Measurements from ENCODE around the gene ROR2.
"Not testable (repeated sequence)": the region's sequence is repeated elsewhere in the genome, so short reads cannot be mapped to it uniquely, and the experiment has no call there.

The ROR2 gene

DNA sequence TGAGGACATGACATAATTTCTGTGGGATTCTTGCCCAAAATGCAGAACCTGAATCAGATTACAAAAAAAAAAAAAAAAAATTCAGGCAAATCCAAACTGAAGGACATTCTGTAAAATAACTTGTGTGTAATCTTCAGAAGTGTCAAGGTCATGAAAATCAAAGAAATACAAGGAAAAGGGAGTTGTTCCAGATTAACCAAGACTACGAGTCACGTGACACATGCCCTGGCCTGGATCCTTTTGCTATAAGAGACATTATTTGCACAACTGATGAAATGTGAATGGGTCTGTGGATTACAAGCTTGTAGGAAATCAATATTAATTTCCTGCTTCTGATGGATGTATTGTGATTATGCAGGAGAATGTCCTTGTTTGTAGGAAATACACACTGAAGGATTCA, 309.6 kb downstream of the ROR2 start:
- DNase-seq (ENCODE audit: low read depth, low spot score) = no peak
- POLR2A ChIA-PET = no interaction called here
- no peak overlapping the region for H3K4me3 ChIP-seq (ENCODE audit: low read depth, low read length)
- TF ChIP-seq, protein P1, sequence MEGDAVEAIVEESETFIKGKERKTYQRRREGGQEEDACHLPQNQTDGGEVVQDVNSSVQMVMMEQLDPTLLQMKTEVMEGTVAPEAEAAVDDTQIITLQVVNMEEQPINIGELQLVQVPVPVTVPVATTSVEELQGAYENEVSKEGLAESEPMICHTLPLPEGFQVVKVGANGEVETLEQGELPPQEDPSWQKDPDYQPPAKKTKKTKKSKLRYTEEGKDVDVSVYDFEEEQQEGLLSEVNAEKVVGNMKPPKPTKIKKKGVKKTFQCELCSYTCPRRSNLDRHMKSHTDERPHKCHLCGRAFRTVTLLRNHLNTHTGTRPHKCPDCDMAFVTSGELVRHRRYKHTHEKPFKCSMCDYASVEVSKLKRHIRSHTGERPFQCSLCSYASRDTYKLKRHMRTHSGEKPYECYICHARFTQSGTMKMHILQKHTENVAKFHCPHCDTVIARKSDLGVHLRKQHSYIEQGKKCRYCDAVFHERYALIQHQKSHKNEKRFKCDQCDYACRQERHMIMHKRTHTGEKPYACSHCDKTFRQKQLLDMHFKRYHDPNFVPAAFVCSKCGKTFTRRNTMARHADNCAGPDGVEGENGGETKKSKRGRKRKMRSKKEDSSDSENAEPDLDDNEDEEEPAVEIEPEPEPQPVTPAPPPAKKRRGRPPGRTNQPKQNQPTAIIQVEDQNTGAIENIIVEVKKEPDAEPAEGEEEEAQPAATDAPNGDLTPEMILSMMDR (IDR thresholded peaks at IDR 0.05; ENCODE audit: insufficient read depth, low read length, missing control alignments) = no peak
- CTCF ChIA-PET = interaction anchor here (1.0 kb wide), 1 partner anchor 13 kb away, joined by 4 read pairs; no protein-coding TSS in a partner anchor

DNA sequence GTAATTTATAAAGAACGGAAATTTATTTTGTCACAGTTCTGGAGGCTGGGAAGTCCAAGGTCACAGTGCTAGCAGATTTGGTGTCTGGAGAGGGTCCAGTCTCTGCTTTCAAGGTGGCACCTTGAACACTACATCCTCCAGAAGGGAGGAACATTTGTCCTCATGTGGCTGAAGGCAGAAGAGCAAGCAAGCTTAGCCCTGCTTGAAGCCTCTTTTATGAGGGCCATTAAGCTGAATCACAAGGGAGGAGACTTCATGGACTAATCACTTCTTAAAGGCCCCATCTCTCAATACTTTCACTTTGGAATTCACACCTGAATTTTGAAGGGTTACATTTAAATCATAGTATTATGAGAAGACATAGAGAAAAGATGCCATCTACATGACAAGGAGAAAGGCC, 311.0 kb downstream of the ROR2 start:
- CTCF ChIA-PET = interaction anchor here (1.2 kb wide), 1 partner anchor 15 kb away, joined by 4 read pairs; no protein-coding TSS in a partner anchor
- DNase-seq (ENCODE audit: low read depth, low spot score) = no peak
- H3K4me3 ChIP-seq (ENCODE audit: low read depth, low read length) = no peak overlapping the region
- POLR2A ChIA-PET = no interaction called here
- TF ChIP-seq, protein P1 (IDR thresholded peaks at IDR 0.05; ENCODE audit: insufficient read depth, low read length, missing control alignments) = no peak

DNA sequence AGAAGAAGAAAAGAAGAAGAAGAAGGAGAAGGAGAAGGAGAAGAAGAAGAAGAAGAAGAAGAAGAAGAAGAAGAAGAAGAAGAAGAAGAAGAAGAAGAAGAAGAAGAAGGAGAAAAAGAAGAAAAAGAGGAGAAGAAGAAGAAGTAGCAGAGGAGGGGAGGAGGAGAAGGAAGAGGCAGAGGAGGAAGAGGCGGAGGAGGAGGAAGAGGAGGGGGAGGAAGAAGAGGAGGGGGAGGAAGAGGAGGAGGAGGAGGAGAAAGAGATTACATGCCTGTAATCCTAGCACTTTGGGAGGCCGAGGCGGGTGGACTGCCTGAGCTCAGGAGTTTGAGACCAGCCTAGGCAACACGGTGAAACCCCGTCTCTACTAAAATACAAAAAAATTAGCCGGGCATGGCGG, 315.2 kb downstream of the ROR2 start:
- DNase-seq (ENCODE audit: low read depth, low spot score); POLR2A ChIA-PET; H3K4me3 ChIP-seq (ENCODE audit: low read depth, low read length); CTCF ChIA-PET: not testable (repeated sequence)

DNA sequence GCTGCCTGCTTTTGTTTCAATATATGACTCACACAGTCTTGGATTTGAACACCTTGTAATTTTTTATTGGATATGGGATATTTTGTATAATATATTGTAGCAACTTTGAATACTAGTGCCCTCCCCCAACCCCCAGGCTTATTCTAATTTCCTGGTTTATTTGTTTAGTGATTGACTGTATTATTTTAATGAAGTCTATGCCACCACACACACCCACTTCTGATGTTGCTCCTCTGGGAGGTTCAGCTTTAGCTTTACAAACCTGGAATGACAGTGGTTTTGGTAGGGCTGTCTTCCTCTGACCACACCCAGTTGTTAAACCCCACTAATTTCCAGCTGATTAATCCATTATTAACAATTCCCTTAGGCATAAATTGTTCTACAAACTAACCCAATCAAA, 320.3 kb downstream of the ROR2 start:
- no peak for DNase-seq (ENCODE audit: low read depth, low spot score)
- TF ChIP-seq, protein P1 (IDR thresholded peaks at IDR 0.05; ENCODE audit: insufficient read depth, low read length, missing control alignments) = no peak
- no peak overlapping the region for H3K4me3 ChIP-seq (ENCODE audit: low read depth, low read length)
- POLR2A ChIA-PET = no interaction called here
- CTCF ChIA-PET = no interaction called here

DNA sequence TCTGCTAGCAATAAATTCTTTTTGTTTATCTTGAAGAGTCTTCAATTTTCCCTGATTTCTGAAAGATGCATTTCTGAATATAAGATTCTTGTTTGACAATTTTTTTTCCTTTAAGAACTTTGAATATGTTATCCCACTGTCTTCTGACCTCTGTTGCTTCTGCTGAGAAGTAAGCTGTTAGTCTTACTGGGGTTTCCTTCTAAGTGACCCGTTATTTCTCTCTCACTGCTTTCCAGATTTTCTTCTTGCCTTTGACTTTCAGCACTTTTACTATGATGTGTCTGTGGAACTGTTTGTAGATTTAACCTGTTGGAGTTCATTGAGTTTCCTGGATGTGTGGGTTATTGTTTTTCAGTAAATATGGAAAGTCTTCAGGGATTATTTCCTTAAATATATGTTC, 321.1 kb downstream of the ROR2 start:
- TF ChIP-seq, protein P1 (IDR thresholded peaks at IDR 0.05; ENCODE audit: insufficient read depth, low read length, missing control alignments) = no peak
- H3K4me3 ChIP-seq (ENCODE audit: low read depth, low read length) = no peak overlapping the region
- no peak for DNase-seq (ENCODE audit: low read depth, low spot score)
- POLR2A ChIA-PET = no interaction called here
- CTCF ChIA-PET = no interaction called here

DNA sequence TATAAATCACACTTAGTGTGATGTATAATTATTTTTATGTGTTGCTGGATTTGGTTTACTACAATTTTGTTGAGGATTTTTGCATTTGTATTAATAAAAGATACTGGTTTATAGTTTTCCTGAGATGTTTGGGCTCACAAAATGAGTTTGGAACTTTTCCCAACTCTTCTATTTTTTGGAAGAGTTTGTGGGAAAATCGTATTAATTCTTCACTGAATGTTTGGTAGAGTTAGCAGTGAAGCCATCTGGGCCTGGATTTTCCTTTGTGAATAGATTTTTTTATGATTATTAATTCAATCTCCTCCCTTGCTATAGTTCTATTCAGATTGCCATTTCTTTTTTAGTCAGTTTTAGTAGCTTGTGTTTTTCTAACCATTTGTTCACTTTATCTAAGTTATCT, 324.7 kb downstream of the ROR2 start:
- no peak overlapping the region for H3K4me3 ChIP-seq (ENCODE audit: low read depth, low read length)
- CTCF ChIA-PET = no interaction called here
- no peak for DNase-seq (ENCODE audit: low read depth, low spot score)
- TF ChIP-seq, protein P1 (IDR thresholded peaks at IDR 0.05; ENCODE audit: insufficient read depth, low read length, missing control alignments) = no peak
- POLR2A ChIA-PET = no interaction called here

DNA sequence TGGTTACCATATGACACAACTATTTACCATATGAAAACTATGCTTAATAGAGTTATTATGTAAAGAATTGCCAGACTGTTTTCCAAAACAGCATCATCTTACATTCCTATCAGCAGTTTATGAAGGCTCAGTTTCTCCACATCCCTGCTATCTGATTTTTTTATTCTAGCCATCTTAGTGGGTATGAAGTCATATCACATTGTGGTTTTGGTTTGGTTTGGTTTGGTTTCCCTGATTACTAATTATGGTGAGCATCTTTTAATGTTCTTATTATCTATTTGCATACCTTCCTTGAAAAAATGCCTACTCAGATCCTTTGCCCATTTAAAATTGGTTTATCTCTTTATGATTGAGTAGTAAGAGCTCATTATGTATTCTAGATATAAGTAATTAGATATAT, 327.0 kb downstream of the ROR2 start:
- DNase-seq (ENCODE audit: low read depth, low spot score) = no peak
- H3K4me3 ChIP-seq (ENCODE audit: low read depth, low read length) = no peak overlapping the region
- CTCF ChIA-PET = no interaction called here
- TF ChIP-seq, protein P1 (IDR thresholded peaks at IDR 0.05; ENCODE audit: insufficient read depth, low read length, missing control alignments) = no peak
- POLR2A ChIA-PET = no interaction called here

GRCh38 chr9:91622121-91622520, 327.9 kb downstream of the ROR2 start:
- H3K4me3 ChIP-seq (ENCODE audit: low read depth, low read length); POLR2A ChIA-PET; CTCF ChIA-PET; DNase-seq (ENCODE audit: low read depth, low spot score): not testable (repeated sequence)

DNA sequence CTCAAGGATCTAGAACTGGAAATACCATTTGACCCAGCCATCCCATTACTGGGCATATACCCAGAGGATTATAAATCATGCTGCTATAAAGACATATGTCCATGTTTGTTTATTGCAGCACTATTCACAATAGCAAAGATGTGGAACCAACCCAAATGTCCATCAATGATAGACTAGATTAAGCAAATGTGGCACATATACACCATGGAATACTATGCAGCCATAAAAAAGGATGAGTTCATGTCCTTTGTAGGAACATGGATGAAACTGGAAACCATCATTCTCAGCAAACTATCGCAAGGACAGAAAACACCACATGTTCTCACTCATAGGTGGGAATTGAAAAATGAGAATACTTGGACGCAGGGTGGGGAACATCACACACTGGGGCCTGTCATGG, 336.0 kb downstream of the ROR2 start:
- CTCF ChIA-PET; H3K4me3 ChIP-seq (ENCODE audit: low read depth, low read length); POLR2A ChIA-PET; DNase-seq (ENCODE audit: low read depth, low spot score): not testable (repeated sequence)
